Measurements from ENCODE around the gene ZNHIT3. TPM values are rescaled to one million over a fixed set of nuclear protein-coding genes. Genes with fewer than 3 reads are reported as not detected.

The ZNHIT3 gene
- total RNA-seq, 4 donors from 2014 or later: 21.6 to 46.4 (median 29.1) TPM

DNA sequence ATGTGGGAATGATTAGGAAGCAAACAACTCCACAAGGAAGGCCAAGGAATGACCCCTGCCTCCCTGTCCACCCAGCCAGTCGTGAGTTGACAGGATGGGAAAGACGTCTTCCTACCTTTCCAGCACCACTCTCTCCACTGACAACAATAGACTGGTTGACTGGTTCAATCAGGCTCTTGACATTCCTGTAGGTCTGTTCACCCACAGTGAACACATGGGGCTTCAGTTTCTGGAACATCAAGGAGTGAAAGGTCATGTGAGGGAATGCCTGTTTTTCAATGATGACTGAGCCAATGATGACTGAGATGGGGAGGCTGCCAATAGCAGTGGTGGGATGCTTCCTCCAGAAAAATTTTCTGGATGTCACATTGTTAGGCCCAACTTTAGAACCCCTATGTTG lies 38.6 kb downstream of the ZNHIT3 start:
- no peak for DNase-seq
- Histone ChIP-seq H3K27ac (no peak overlapping the region), H3K4me1 (no peaks in the 10 kb centered on the region), H3K36me3 (peaks cover 6 to 25% of the 10 kb centered on the region in 2 donors), H3K27me3 (no peaks in the 10 kb centered on the region), H3K4me3 (replicated peaks in 1 of 3) (no peak overlapping the region), H3K9me3 (no peaks in the 10 kb centered on the region)
- WGBS, 2 donors: 71 to 74% methylated on average over 2 of the region's 2 CpGs
- intact Hi-C loops (cut with DNase I): no loop called here
- no peak for TF ChIP-seq POLR2A (IDR thresholded peaks at IDR 0.05)
- TF ChIP-seq, protein P1, sequence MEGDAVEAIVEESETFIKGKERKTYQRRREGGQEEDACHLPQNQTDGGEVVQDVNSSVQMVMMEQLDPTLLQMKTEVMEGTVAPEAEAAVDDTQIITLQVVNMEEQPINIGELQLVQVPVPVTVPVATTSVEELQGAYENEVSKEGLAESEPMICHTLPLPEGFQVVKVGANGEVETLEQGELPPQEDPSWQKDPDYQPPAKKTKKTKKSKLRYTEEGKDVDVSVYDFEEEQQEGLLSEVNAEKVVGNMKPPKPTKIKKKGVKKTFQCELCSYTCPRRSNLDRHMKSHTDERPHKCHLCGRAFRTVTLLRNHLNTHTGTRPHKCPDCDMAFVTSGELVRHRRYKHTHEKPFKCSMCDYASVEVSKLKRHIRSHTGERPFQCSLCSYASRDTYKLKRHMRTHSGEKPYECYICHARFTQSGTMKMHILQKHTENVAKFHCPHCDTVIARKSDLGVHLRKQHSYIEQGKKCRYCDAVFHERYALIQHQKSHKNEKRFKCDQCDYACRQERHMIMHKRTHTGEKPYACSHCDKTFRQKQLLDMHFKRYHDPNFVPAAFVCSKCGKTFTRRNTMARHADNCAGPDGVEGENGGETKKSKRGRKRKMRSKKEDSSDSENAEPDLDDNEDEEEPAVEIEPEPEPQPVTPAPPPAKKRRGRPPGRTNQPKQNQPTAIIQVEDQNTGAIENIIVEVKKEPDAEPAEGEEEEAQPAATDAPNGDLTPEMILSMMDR (IDR thresholded peaks at IDR 0.05): no peak

DNA sequence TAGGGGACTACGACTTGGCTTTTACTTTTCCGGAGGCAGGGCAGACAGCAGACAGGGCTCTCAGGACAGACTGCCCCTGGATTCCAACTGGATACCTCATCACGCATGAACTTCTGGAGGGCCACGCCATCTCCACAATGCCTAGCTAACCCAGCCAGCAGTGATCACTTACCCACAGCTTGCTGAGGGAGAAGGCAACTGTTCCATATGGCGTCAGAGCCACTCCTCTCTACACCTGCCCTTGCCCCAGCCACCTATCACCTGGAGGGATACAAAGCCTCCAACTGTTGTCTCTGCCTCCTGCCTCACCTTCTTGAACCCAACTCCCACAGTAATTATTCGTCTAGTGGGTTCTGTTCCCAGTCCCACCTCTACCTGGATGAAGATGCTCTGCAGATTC lies 39.4 kb downstream of the ZNHIT3 start:
- no peaks in the 10 kb centered on the region for H3K9me3 ChIP-seq
- intact Hi-C loops (cut with DNase I): no loop called here
- no peak for DNase-seq
- peaks cover 6 to 25% of the 10 kb centered on the region in 2 donors for H3K36me3 ChIP-seq
- no peak overlapping the region for H3K4me3 ChIP-seq (replicated peaks in 1 of 3)
- 94 to 98% methylated on average over 6 of the region's 6 CpGs for WGBS, 2 donors
- H3K27ac ChIP-seq: no peak overlapping the region
- no peaks in the 10 kb centered on the region for H3K27me3 ChIP-seq
- TF ChIP-seq, protein P1 (IDR thresholded peaks at IDR 0.05): no peak
- no peak for TF ChIP-seq POLR2A (IDR thresholded peaks at IDR 0.05)
- H3K4me1 ChIP-seq: no peaks in the 10 kb centered on the region

DNA sequence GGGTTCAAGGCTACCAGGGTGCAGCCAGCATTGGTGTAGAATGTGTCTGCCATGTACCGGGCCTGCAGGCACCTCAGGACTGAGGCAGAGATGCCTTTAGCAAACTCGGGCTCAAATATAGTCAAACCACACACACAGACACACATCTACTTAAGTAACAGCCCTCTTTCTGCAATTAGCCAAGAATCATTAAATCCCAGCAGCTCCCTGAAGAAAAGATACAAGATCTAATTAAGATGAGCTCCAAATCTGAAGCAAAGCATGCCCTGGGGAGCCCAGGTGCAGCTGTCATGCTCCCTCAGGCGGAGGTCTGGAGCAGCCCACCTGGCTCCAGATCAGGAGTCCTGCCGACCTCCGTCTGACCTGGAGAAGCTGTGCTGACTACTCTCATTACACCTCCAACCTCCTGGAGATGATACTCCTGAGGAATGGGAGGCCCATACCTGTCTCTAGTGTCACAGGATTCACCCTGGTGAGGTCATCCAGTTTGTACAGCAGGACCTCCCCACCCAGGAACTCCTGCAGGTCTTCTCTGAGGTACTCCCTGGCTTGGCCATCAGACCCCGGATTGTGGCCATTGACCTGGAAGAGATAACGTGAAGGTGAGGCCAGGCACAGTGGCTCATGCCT lies 41.3 kb downstream of the ZNHIT3 start:
- TF ChIP-seq, protein P1 (IDR thresholded peaks at IDR 0.05): no peak

DNA sequence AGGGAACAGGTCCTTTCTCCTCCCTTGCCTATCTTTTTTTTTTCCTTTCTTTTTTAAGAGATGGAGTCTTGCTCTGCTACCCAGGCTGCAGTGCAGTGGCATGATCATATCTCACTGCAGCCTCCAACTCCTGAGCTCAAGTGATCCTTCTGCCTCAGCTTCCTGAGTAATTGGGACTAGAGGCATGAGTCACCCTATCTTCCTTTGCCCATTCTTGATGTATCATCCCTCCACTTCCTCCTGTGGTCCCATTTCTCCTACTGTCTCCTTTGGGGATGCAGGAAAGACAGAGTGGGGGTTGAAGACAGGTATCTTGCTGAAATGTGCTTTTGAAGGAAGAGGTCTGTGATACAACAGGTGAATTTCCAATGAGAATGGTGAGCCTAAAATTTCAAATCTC lies 42.6 kb downstream of the ZNHIT3 start:
- H3K4me1 ChIP-seq: peaks cover 0 to 4% of the 10 kb centered on the region in 2 donors
- DNase-seq: no peak
- peaks cover 18 to 25% of the 10 kb centered on the region in 2 donors for H3K36me3 ChIP-seq
- no peaks in the 10 kb centered on the region for H3K9me3 ChIP-seq
- intact Hi-C loops (cut with DNase I): no loop called here
- no peak overlapping the region for H3K4me3 ChIP-seq (replicated peaks in 1 of 3)
- H3K27me3 ChIP-seq: no peaks in the 10 kb centered on the region
- no peak for TF ChIP-seq POLR2A (IDR thresholded peaks at IDR 0.05)
- TF ChIP-seq, protein P1 (IDR thresholded peaks at IDR 0.05): no peak
- H3K27ac ChIP-seq: no peak overlapping the region

More for the DNA sequence above, 41.3 kb downstream of the ZNHIT3 start:
- no peaks in the 10 kb centered on the region for H3K27me3 ChIP-seq
- intact Hi-C loops (cut with DNase I): no loop called here
- H3K4me3 ChIP-seq (replicated peaks in 1 of 3): no peak overlapping the region
- H3K4me1 ChIP-seq: no peaks in the 10 kb centered on the region
- WGBS, 2 donors: 92 to 96% methylated on average over 3 to 7 of the region's 7 CpGs
- no peak for DNase-seq
- no peak overlapping the region for H3K27ac ChIP-seq
- no peaks in the 10 kb centered on the region for H3K9me3 ChIP-seq
- H3K36me3 ChIP-seq: peaks cover 13 to 25% of the 10 kb centered on the region in 2 donors

DNA sequence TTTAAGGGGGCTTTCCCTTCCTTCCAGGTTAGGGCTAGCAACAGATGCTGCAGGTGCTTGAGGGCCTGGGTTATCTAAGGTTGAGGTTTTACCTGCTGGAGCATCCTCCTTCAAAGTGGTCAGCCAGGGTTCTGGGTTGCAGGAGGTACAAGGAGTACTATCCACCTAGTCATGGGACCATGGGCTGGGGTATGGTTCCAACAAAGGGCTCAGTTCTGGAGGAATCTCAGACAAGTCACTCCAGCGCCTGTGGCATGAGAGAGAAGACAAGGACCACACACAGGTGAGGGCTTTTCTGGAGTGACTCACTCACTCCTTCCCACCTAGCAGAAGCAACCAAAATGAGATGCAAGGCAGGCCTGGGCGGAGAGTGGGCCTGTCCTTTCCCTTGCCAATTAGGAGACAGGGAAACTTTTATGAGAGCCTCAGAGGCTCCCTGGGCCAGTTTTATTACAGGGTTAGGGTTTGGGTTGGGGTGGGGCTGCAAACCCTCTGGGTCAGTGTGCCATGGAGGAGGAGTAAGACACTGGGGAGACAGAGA lies 46.0 kb downstream of the ZNHIT3 start:
- Histone ChIP-seq H3K9me3 (no peaks in the 10 kb centered on the region), H3K27ac (no peak overlapping the region), H3K4me1 (peaks cover 5 to 10% of the 10 kb centered on the region in 2 donors), H3K27me3 (no peaks in the 10 kb centered on the region), H3K4me3 (replicated peaks in 1 of 3) (no peak overlapping the region), H3K36me3 (peaks cover 4 to 17% of the 10 kb centered on the region in 2 donors)
- TF ChIP-seq, protein P1 (IDR thresholded peaks at IDR 0.05): no peak
- no peak for TF ChIP-seq POLR2A (IDR thresholded peaks at IDR 0.05)
- DNase-seq: no peak
- intact Hi-C loops (cut with DNase I): no loop called here
- 92 to 100% methylated on average over 2 of the region's 2 CpGs for WGBS, 2 donors

All from thyroid gland (tissue), 4 donors.